Stomach (tissue), 4 donors: Measurements from ENCODE around the gene LBX2.

Experiments used
- EP300 ChIP-seq: sonication (generic); formaldehyde crosslinking; IDR thresholded peaks from one replicate; pipeline ENCODE4 v1.6.1; 2017; ENCODE audit warnings: antibody characterized with exemption
- POLR2A ChIP-seq, 4 donors: fragments of 450-650 bp; IDR thresholded peaks; one replicate each; pipeline ENCODE4 v1.6.1; 2016; ENCODE audit warnings: antibody characterized with exemption in 4 of 4, control low read depth in 2 of 4, mild to moderate bottlenecking in 1 of 4, moderate library complexity in 1 of 4
- TF ChIP-seq, protein P1 (sequence below), 7 experiments: fragments of 450-650 bp in 4 of 7; fragments of 200-600 bp in 3 of 7; sonication (generic) in 3 of 7; IDR thresholded peaks; one replicate each; pipeline ENCODE4 v1.5.1; 2016 to 2019; ENCODE audit warnings: antibody characterized with exemption in 7 of 7, control low read depth in 2 of 7, mild to moderate bottlenecking in 1 of 7

DNA sequence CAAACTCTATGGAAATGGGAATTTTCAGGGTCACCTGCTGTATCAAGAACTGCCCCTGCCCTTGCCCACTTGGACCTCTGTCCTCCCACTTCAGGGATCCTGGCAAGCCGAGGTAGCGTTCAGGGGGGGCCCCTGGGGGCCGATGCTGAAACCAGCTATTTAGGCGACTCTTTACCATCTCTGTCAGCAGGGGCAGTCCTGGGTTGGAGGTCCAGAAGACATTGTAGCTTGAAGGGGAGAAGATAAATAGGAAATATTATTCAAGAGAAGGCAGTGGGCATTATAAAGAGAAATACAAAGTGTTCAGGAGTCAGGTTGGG lies 36.7 kb downstream of the LBX2 start:
- TF ChIP-seq, protein P1, sequence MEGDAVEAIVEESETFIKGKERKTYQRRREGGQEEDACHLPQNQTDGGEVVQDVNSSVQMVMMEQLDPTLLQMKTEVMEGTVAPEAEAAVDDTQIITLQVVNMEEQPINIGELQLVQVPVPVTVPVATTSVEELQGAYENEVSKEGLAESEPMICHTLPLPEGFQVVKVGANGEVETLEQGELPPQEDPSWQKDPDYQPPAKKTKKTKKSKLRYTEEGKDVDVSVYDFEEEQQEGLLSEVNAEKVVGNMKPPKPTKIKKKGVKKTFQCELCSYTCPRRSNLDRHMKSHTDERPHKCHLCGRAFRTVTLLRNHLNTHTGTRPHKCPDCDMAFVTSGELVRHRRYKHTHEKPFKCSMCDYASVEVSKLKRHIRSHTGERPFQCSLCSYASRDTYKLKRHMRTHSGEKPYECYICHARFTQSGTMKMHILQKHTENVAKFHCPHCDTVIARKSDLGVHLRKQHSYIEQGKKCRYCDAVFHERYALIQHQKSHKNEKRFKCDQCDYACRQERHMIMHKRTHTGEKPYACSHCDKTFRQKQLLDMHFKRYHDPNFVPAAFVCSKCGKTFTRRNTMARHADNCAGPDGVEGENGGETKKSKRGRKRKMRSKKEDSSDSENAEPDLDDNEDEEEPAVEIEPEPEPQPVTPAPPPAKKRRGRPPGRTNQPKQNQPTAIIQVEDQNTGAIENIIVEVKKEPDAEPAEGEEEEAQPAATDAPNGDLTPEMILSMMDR (IDR thresholded peaks at IDR 0.05), result no peak
- TF ChIP-seq POLR2A (IDR thresholded peaks at IDR 0.05) (no peak), EP300 (no peak)
